Lung (tissue), 12 donors: ENCODE measurements around the gene SLIT1. TPM values are rescaled to one million over a fixed set of nuclear protein-coding genes. Genes with fewer than 3 reads are reported as not detected.

Source experiments
- ATAC-seq: fragments of 200-7000 bp; cut with Tn5 transposase; one replicate; pipeline ENCODE4 v1.9.1; 2020; ENCODE audit warnings: moderate number of reproducible peaks; ENCODE audit not compliant: insufficient read depth, low FRiP score
- DNase-seq, 3 donors: peaks; one replicate each; pipeline ENCODE4 v3.0.0-alpha.2; 2013 to 2017
- H3K27ac ChIP-seq, 2 donors: one replicate each; pipeline ENCODE4 v1.5.1; 2013; ENCODE audit warnings: mild to moderate bottlenecking in 2 of 2, moderate library complexity in 2 of 2, control low read depth in 1 of 2, inconsistent platforms in 1 of 2, low read depth in 1 of 2, low read length in 1 of 2
- H3K27me3 ChIP-seq, 3 donors: one replicate each; pipeline ENCODE4 v1.5.1; 2013; ENCODE audit warnings: low read length in 2 of 3; ENCODE audit not compliant: control insufficient read depth in 3 of 3, insufficient read depth in 3 of 3
- H3K36me3 ChIP-seq, 4 donors: one replicate each; pipeline ENCODE4 v1.5.1; 2013; ENCODE audit warnings: low read length in 4 of 4, mild to moderate bottlenecking in 1 of 4, moderate library complexity in 1 of 4; ENCODE audit not compliant: control insufficient read depth in 4 of 4, insufficient read depth in 4 of 4
- H3K4me1 ChIP-seq, 5 donors: one replicate each; pipeline ENCODE4 v1.5.1; 2013; ENCODE audit warnings: low read length in 5 of 5, mild to moderate bottlenecking in 2 of 5, moderate library complexity in 1 of 5; ENCODE audit not compliant: control insufficient read depth in 5 of 5, insufficient read depth in 5 of 5
- H3K4me3 ChIP-seq: one replicate; pipeline ENCODE4 v1.5.1; 2013; ENCODE audit warnings: mild to moderate bottlenecking, control low read depth, moderate library complexity
- H3K9ac ChIP-seq, 2 donors: one replicate each; pipeline ENCODE4 v1.5.1; 2013; ENCODE audit warnings: low read length in 2 of 2, control low read depth in 1 of 2; ENCODE audit not compliant: insufficient read depth in 1 of 2
- H3K9me3 ChIP-seq, 4 donors: one replicate each; pipeline ENCODE4 v1.5.1; 2013; ENCODE audit warnings: low read length in 3 of 4, mild to moderate bottlenecking in 1 of 4, moderate library complexity in 1 of 4; ENCODE audit not compliant: control insufficient read depth in 4 of 4, insufficient read depth in 3 of 4
- CTCF ChIP-seq: IDR thresholded peaks from 2 replicates; pipeline ENCODE4 v1.5.1; 2012; ENCODE audit warnings: mild to moderate bottlenecking; ENCODE audit errors: control extremely low read depth, extremely low read depth
- WGBS, 2 donors: extraction: QIAGEN DNeasy Blood & Tissue Kit; methylation state at CpG; one replicate each; pipeline ENCODE4 v1.1.7; 2013; 5-methylcytosine and 5-hydroxymethylcytosine counted together
- polyA plus RNA-seq, 2 donors: library from polyadenylated mRNA; stranded (reverse); fragments of 200-250 nt; gene quantifications; one replicate each; pipeline ENCODE4 v1.2.1, GENCODE V29; 2013
- total RNA-seq, 2 donors: library from RNA; depleted of rRNA in 1 of 2; stranded (reverse); fragments of >200 nt in 1 of 2; gene quantifications; one replicate each; pipeline ENCODE4 v1.2.1, GENCODE V29; 2014 to 2021
- donor health status: control.
- donor health status: control.
- donor health status: Bipolar disorder and iron deficiency.
- donor health status: healthy.
- donor health status: DM: yes; HTN: yes; CAD: no.

The SLIT1 gene
- total and polyA plus RNA-seq, 4 donors = 0.39 to 5.6 (median 0.57) TPM

- no peaks in the 10 kb centered on the region for H3K36me3 ChIP-seq
- H3K4me3 ChIP-seq = no peak overlapping the region
- H3K27me3 ChIP-seq = peaks cover 0 to 39% (median 15%) of the 10 kb centered on the region in 3 donors
- DNase-seq (no peak), ATAC-seq (no peak)
- no peak for TF ChIP-seq CTCF
- no peak overlapping the region for H3K27ac ChIP-seq
- no peak overlapping the region for H3K9ac ChIP-seq
- 23 to 28% methylated on average over 11 of the region's 11 CpGs for WGBS, 2 donors
- H3K9me3 ChIP-seq = peaks cover 0 to 2% (median 0%) of the 10 kb centered on the region in 4 donors
- peaks cover 0 to 5% (median 4%) of the 10 kb centered on the region in 5 donors for H3K4me1 ChIP-seq
Observed at GRCh38 chr10:97195706-97196222, 10.0 kb upstream of the SLIT1 start.

DNA sequence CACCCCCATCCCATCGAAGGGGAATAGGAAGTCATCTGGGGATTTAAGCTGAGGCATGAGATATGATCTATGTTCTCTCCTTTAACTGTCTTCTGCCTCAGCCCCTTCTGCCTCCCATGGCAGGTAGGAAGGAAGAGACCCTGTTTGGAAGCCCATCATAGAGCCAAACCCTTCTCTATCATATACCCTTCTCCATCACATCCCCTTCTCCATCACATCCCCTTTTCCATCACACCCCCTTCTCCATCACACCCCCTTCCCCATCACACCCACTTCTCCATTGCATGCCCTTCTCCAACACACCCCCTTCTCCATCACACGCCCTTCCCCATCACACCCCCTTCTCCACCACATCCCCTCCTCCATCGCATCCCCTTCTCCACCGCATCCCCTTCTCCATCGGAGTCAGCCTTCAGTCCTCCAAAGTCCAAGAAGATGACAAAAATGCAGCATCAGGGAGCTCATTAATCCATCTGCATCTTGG, 7.2 kb upstream of the SLIT1 start:
- H3K27me3 ChIP-seq = peaks cover 0 to 24% (median 14%) of the 10 kb centered on the region in 3 donors
- DNase-seq = no peak

GRCh38 chr10:97190450-97190849, 4.7 kb upstream of the SLIT1 start:
- Histone ChIP-seq H3K36me3 (no peaks in the 10 kb centered on the region), H3K4me1 (peaks cover 0 to 8% (median 5%) of the 10 kb centered on the region in 5 donors), H3K27ac (no peak overlapping the region), H3K4me3 (no peak overlapping the region), H3K9me3 (peaks cover 0 to 5% (median 0%) of the 10 kb centered on the region in 4 donors), H3K9ac (no peak overlapping the region), H3K27me3 (peaks cover 0 to 29% (median 11%) of the 10 kb centered on the region in 3 donors)
- DNase-seq = no peak
- no peak for ATAC-seq
- WGBS, 2 donors = 92 to 94% methylated on average over 2 of the region's 2 CpGs
- TF ChIP-seq CTCF = no peak

More for the DNA sequence above, 7.2 kb upstream of the SLIT1 start:
- no peaks in the 10 kb centered on the region for H3K36me3 ChIP-seq
- WGBS, 2 donors = 85 to 89% methylated on average over 5 of the region's 5 CpGs
- H3K27ac ChIP-seq = no peak overlapping the region
- peaks cover 0 to 2% (median 0%) of the 10 kb centered on the region in 4 donors for H3K9me3 ChIP-seq
- no peak overlapping the region for H3K4me3 ChIP-seq
- H3K4me1 ChIP-seq = peaks cover 0 to 9% (median 2%) of the 10 kb centered on the region in 5 donors
- ATAC-seq = no peak
- TF ChIP-seq CTCF = no peak
- H3K9ac ChIP-seq = no peak overlapping the region
